Right lung (tissue), 5 donors: ENCODE data around the gene PRR20G. TPM values are rescaled to one million over a fixed set of nuclear protein-coding genes. Genes with fewer than 3 reads are reported as not detected.
A peak's percentile ranks its signal among the peaks of the same experiment; 100 is the strongest.

Experiments used
- DNase-seq, 2 donors: peaks; one replicate each; pipeline ENCODE4 v3.0.0-alpha.2; 2013
- polyA plus RNA-seq, 5 donors: library from polyadenylated mRNA; unstranded; fragments of 120-200 nt; gene quantifications; one replicate each; pipeline versions ENCODE4 v1.2.1 to v1.2.3, GENCODE V29; 2013; ENCODE audit warnings: inconsistent platforms in 1 of 5, low replicate concordance in 1 of 5; ENCODE audit not compliant: insufficient read length in 5 of 5, insufficient read depth in 1 of 5

The PRR20G gene
- polyA plus RNA-seq, 5 donors = not detected

DNA sequence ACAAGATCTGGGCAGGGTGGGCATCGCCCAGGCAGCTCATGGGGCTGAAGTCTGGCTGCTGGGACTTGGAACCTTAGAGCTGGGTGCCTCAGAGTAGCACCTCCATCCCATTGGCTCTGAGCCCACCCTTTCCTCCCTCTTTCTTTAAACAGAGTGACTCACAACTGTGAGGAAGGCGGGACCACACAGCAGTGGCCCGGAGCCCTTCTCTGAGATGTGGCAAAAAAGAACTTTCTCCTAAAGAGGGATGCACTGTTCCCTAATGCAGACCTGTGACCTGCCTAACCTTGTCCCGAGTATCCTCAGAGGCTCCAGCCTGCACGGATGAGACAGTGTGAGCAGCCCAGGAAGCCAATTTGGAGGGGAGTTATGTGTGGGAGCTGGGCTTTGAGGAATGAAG, 23.6 kb downstream of the PRR20G start:
- DNase-seq = no peak

DNA sequence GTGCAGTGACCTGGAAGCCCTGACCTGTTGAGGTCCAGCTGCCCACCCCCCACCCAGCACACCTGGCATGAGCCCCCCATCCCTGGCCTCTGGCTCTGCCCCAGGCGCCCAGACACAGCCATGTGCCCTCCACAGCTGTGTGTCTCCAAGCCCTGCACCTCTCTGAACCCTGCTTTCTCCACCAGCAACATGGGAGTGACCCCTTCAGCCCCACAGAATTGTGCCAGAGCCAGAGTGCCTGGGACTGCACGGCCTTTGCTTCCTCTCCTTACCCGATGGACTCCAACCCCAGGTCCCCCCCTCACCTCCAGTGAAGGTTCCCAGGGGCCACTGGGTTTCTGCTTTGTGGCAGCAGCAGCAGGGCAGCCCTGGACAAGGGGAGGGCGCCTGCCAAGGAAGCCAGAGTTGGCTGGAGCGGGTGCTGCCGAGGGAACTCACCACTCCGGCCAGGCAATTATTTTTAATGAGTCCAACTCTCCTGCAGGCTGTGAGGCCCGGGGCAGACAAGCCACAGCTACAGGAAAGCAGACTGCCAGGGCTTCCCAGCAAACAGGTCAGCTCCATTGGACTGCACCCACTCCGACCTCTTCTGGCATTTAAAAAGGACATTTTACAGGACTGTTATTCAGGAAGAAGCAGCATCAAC, 24.1 kb downstream of the PRR20G start:
- DNase-seq = no peak

DNA sequence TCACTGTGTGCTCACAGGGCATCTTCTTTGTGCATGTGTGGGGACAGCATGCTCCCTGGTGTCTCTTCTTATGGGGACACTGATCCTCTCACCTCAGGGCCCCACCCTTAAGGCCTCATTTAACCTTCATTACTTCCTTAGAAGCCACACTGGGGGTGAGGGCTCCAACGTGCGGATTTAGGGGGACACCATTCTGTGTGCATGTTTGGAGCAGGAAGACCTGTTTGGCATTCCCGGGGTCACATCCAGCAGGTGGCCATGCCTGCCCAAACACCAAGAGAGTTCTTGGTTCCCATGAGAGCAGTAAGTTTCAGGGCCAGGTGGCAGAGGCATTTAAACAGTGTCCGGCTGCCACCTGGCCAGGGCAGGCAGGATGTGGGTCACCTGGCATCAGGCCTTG, 24.8 kb downstream of the PRR20G start:
- no peak for DNase-seq

DNA sequence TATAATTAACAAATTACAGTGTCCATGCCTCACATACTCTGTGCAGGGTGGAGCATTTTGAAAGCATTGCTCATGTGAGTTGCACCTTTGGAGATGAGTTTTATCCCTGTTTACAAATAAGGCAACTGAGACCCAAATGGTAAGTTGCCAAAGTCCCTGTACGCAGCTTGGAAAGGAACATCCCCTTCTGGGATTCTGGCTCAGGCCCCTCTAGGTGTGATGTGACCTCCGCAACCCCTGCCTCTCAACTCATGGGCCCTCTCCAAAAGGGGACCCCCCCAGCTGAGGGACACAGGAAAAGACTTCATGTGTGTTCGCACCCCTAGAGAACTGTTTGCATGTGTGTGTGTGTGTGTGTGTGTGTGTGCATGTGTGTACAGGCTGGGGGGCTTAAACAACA, 25.3 kb downstream of the PRR20G start:
- DNase-seq = no peak

DNA sequence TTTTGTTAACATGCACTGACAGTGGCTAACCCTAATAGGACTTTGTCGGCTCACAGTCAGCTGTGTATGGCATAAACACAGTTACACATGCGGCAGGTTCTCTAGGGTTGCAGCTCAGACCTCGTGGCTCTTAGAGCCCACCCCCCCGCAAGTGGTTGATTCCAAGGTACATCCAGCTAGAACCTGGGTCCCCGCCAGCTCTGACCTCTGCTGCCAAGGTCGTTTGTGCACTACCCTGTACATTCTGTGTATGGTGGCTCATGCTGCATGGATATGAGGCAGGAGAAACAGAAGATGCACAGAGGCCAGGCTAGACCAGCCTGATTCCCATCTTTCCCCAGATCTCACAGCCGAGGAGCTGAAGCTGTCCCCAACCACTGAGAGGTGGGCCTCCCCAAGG, 25.9 kb downstream of the PRR20G start:
- no peak for DNase-seq

DNA sequence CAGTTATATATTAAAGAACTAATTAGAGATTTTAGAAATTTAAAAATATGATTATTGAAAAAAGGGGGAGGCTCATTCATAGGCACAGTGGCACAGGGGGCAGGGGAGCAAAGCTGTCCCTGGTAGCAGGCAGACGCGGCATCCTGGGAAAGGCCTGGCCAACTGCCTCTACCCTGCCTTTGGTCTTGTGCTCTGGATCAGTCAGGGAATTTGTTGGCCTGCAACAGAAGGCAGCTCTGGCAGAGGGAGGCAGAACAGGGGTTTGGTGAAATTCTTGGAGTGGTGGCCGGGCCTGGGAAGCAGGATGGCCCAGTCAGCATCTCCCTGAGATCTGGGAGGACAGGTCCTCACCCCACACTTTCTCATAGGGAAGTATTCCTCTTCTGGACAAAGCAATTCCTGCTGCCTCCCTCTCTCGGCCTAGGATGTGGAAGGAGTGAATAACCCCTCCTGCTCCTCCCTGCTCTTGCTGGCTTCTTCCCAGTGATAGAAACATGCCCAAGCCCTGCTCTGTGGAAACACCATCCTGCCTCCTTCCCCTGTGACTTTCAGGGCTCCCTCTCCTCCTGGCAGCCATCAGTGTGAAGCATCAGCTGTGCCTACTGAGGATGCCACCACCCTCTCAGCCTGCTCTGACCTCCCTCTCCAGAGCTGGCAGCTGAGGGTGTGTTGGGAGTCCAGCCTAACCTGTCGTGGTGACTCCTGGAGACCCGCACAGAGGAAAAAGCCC, 26.9 kb downstream of the PRR20G start:
- DNase-seq = no peak

DNA sequence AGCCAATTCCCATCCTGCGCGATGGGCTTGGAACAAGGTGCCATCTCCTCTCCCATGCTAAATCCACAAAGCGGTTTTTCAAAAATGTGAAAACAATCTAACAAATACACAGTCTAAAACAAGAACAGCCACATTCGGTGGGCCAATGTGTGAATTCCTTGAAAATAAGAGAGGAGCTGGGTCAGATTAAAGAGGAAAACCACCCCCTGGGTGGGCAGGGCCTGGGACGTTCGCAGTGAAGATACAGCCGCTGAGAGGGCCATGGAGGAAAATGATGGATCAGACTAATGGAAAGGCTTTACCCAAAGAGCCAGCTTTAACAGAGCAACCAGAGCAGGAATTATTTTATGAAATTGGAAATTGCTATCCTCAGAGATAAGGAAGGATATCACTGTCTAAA, 27.4 kb downstream of the PRR20G start:
- DNase-seq = no peak

DNA sequence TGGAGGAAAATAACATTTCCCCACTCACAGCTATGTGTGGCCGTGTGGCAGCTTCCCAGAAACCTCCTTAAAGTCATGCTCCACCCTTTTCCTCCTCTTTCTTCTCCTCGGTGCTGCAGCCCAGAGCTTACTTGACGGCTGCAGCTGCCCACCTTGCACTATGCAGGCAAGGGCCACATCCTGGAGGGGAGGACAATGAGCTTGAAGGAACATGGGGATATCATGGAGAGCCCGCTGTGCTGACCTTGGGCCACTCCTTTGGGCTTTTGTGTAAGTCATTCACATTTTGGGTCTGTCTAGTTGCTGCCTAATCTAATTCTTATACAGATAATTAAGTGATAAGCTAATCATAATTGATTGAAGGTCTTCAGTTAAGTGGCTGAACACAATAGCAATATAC, 28.0 kb downstream of the PRR20G start:
- DNase-seq = no peak

DNA sequence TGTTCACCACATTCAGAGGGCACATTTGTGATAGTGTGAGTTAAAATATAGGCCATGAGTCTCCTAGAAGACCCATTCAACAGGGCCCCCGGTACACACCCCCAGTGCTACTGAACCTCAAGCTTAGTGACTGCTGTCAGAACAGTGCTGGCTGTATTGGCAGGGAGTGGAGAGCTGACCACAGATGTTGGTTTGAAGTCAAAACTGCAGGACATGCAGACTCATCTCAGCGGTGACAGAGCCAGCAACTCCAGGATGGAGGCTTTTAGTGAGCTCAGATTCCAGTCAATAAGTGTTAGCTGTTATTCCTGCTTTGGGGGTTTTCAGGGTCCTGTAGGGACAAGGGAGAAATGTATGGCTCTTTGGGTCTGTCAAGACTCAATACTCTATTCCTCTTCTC, 29.1 kb downstream of the PRR20G start:
- DNase-seq = no peak

DNA sequence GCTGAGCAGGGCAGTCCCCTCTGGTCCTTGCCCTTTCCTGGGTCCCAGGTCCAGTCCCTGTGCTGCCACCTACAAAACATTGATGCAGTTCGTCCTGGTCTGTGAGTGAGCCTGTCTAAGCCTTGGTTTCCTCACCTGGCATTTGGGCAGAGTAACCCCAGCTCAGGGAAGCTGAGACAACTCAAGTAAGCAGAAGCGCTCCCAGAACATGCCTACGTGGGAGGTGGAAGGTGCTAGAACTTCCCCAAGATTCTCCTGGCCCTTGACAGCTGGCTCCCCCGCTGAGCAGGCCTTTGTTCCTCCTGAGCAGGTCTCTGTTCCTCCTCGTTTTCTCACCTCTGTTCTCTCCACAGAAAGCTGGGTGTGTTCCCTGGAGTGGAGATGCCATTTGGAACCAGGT, 30.5 kb downstream of the PRR20G start:
- no peak for DNase-seq

DNA sequence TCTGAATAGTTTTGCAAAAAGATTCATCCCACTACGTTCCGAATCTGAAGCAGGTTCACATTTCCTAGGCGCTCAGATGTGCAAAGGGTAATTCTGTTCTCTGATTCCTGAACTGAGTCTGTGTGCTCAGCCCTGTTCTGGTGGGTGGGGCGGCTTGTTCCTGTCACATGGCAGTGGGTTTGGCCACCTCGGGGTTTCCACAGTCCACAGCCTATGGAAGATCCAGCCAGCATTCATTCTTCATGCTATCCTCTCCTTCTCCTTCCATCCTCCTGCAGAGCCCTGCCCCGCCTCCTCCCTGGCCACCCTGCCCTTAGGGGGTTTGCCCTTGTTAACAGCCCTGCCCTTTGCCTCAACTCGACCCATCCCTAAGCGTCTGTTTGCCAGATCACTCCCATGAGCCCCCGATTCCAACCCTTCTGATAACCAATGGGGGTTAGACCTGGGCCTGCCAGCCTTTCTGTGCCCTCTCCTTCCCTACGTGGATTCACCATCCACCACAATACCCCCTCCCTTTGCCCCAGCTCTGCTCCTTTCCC, 31.0 kb downstream of the PRR20G start:
- DNase-seq = no peak

DNA sequence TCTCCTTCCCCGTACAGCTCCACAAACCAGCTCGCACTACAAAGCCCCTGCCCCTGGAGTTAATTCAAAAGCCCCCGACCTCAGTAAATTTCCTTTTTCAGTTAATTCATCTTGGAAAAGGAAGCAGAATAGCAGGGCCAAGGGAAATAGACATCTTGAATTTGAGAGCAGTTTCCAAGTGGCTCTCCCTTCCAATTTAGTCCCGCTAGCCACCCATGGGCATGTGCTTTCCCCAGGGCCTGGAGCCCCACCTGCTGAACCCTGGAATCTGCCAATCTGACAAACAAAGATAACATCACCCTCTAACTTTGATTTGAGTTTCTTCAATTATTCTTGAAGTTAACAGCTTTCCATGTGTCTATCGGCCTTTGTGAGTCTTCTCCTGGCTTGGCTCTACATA, 31.7 kb downstream of the PRR20G start:
- no peak for DNase-seq

DNA sequence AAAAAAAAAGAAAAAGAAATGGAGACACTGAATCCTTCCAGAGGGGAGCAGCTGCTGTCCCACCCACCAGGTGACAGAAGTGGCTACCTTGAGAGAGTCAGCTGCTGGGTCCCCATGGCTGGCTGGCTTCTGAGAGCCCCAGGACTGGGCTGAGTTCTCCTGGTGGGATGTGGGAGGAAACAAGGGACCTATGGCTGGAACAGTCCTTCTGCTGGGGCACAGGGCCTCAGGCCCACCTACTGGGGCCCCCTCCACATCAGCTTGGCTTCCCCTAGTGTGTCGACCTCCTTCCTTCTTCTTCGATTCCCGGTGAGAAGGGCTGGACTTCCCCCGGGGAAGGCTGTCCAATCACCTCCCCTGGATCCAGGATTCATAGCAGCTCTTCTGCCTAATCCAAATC, 32.3 kb downstream of the PRR20G start:
- no peak for DNase-seq

DNA sequence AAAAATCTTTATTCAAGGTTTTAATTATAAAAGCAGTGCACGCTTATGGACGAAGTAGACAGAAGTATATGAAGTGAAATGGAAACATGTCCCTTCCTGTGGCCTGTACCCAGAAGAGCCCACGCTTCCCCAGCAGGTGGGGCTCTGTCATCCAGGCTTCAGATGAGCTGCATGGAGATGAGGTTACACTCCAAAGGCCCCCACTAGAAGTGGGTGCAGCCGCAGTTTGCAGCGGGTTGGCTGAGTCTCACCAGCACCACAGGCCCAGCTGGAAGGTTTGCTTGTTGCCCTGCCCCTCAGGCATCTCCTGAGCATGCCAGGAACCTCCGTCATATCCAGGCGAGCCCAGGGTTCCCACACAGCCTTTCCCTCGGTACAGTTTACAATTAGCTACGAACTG, 33.1 kb downstream of the PRR20G start:
- no peak for DNase-seq

DNA sequence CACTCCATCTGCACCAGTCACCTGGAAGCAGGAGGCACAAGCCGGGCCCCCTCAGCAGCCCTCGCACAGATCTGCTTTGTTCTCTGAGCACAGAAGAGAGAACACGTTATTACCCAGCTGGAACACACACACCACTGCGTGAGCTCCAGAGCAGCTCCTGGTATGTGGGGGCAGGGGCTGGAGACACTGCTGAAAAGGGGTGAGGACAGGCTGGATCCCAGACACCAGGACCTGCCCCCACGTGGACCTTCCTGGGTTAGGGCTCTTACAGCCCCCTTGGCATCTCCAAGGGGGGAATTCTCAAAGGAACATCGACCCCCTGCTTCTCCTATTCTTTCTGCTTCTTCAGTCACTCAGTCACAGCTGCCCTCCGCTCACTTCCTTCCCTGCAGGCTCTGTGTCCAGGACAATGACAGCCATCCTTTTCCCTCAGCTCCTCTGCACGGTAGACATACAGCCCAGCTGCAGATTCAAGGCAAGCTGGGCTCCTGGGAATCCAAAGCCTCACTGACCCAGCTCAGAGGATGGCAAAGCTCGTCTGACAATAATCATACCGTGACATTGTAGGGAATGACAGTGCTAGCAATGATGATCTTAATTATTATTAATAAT, 33.7 kb downstream of the PRR20G start:
- DNase-seq = no peak

DNA sequence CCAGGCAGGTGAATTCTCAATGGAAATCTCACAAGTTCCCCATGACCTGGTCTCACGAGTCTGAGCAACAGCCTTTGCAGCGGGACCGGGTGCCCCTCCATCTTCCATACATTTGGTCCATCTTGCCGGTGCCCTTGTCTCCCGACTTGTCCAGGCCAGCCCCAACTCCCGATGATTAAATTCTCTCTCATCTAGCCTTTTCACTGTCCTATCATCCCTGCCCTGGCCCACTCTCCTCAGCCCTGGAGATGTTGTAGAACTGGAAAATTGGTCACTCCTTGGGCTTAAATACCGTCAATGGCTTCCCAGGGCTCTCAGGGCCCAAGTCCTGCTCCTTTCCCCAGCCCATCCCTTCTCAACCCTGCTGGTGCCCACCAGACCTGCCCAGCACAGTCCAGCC, 34.4 kb downstream of the PRR20G start:
- DNase-seq = no peak

DNA sequence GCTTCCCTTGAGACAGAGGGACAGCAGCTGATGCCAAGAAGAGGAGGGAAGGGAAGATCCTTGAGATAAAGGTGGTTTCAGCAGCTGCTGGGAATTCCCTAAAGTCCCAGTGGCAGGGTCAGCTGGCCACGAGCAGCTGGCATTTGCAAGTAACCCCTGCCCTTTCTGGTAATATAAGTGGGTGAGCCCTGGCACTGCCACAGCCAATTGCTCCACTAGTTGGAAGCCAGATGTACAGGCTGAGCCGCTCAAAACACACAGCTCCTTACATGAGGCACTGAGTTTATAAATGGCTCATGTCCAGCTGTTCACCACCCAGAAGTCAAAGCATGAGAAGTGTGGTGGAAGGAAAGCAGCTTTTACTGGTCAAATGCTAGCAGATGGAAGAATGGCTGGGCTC, 35.4 kb downstream of the PRR20G start:
- peak in 1 of 2 donors; percentile 5 for DNase-seq

DNA sequence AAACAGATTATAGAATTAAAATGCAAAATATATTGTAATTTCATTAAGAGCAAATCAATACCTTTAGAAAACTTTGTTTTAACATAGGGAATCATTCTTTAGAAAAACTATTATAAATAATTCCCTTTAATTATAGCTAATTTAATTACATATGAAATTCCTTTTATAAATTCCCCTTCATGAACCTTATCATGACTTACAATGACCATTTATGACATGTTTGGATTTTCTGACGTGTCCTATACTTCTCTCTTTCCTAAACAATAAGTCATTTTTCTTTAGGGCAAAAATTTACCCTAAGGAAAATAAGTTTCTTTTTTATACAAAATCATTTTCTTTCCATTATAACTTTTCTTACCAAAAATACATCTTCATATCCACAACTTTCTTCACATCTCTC, 37.8 kb downstream of the PRR20G start:
- no peak for DNase-seq

DNA sequence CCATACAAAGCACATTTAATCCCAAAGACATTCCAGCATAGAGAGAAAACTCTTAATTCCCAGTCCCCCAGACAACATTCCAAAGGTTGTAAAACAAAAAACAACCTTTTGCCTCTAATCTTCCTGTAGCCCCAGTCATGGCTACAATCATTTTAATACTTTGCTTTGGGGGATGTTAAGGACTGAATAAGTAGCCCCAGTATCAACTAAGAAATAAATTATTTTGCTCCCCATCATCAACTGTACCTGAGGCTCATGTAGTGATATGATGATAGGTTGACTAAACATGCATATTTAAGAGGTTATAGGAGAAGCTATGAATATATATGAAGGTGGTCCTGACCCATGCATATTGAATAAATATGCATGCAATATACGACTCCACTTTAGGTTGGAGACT, 40.6 kb downstream of the PRR20G start:
- no peak for DNase-seq

DNA sequence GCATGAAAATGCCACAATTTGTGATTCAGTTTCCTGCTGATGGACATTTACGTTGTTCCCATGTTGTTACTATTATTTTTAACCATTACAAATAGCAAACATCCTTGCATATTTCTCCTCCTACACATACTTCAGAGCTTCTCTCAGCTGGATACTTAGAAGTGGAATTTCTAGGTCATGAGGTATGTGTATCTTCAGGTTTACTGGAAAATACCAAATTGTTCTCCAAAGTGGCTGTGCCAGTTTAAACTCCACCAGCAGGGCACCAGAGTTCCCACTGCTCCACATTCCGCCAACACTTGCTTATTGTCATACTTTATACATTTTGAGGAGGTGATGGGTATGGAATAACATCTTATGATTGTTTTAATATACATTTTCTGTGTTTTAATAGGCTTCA, 49.2 kb downstream of the PRR20G start:
- no peak for DNase-seq

DNA sequence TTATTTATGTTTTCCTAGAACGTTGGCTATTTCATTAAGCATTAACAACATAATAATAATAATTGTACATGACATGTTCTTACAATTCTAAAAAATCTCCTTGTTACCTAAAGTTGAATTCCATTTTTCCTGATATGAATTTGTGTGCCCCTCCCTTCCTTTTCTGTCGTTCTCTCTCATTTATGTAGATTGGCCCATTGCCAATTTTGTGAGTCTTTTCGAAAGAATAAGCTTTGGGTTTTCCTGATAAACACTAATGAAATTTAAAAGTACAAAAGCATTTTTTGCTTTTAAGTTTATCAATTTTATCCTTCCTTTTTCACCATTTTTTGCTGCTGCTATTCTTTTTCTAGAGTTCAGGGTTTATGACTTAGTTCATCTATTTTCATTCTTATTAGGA, 50.0 kb downstream of the PRR20G start:
- no peak for DNase-seq

DNA sequence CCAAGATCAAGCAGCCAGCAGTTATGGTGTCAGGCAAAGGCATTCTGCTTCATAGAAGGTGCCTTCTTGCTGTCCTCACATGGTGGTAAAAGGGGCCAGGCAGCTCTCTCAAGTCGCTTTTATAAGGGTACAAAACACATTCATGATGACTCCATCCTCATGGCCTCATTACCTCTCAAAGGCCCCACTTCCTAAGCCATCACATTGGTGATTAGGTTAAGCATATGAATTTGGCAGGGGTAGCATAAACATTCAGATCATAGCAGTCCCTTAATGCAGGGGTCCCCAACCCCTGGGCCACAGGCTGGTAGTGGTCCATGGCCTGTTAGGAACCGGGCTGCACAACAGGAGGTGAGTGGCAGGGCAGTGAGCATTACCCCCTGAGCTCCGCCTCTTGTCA, 52.1 kb downstream of the PRR20G start:
- DNase-seq = no peak

DNA sequence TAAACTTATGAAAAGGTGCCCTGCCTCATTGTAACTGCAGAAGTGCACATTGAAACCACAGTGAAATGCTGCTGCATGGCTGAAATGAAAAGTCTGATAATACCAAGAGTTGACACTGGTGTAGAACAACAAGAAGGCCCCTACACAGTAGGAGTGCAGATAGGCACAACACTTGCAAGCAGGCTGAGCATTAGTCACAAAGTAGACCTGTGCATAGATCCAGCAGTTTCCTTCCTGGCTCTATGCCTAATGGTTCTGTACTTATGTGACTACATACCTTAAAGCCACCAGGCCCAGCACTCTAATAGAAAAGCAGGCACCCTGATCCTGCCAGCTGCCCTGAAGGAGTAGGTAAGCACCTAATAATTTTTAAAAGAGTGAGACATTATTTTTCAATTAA, 53.1 kb downstream of the PRR20G start:
- no peak for DNase-seq
